K562 (cell line): ENCODE measurements around the gene NAA40. TPM values are rescaled to one million over a fixed set of nuclear protein-coding genes. Genes with fewer than 3 reads are reported as not detected.

ENCODE experiments used
- GTF2F1 ChIP-seq: IDR thresholded peaks from 2 replicates; pipeline ENCODE4 v1.6.1; 2011; ENCODE audit warnings: low read depth, low read length, improper control_type of control experiment
- HMGN3 ChIP-seq: IDR thresholded peaks from 2 replicates; pipeline ENCODE4 v1.6.1; 2011; ENCODE audit warnings: borderline replicate concordance, low read depth, mild to moderate bottlenecking, mixed read lengths, low read length; ENCODE audit not compliant: insufficient read length; ENCODE audit errors: extremely low read depth
- MAX ChIP-seq: sonication (generic); formaldehyde crosslinking; IDR thresholded peaks from 2 replicates; pipeline ENCODE4 v1.9.0; 2022; ENCODE audit warnings: mild to moderate bottlenecking, missing genetic modification reagents
- MBD2 ChIP-seq: sonication (generic); IDR thresholded peaks from 2 replicates; pipeline ENCODE4 v1.6.1; 2016; ENCODE audit warnings: low read depth, borderline replicate concordance
- MLLT1 ChIP-seq, 2 experiments: fragments of 450-650 bp; IDR thresholded peaks; 2 replicates each; pipeline ENCODE4 v1.6.1; 2016
- MTA3 ChIP-seq: fragments of 450-650 bp; formaldehyde crosslinking; IDR thresholded peaks from 2 replicates; pipeline ENCODE4 v1.6.1; 2017; ENCODE audit warnings: mild to moderate bottlenecking, borderline replicate concordance
- NEUROD1 ChIP-seq: fragments of 150-350 bp; IDR thresholded peaks from 2 replicates; pipeline ENCODE4 v1.6.1; 2014; ENCODE audit warnings: borderline replicate concordance, low read length, low read depth; ENCODE audit not compliant: partially characterized antibody
- PKNOX1 ChIP-seq: fragments of 450-650 bp; IDR thresholded peaks from 2 replicates; pipeline ENCODE4 v1.6.1; 2016
- SMAD1 ChIP-seq: fragments of 150-350 bp; IDR thresholded peaks from 2 replicates; pipeline ENCODE4 v1.6.1; 2014; ENCODE audit warnings: low read length, low read depth; ENCODE audit not compliant: partially characterized antibody
- TEAD1 ChIP-seq, 2 experiments: fragments of 450-650 bp in 1 of 2; sonication (generic) in 1 of 2; formaldehyde crosslinking; IDR thresholded peaks; 2 replicates each; pipeline versions ENCODE4 v1.4.0 to v1.8.0; 2020 to 2022; ENCODE audit warnings: mild to moderate bottlenecking in 2 of 2, missing genetic modification reagents in 1 of 2
- U2AF2 ChIP-seq: fragments of 200-400 bp; formaldehyde crosslinking; optimal IDR thresholded peaks from 2 replicates; pipeline ENCODE3; 2017; ENCODE audit warnings: low read depth, mild to moderate bottlenecking, low read length
- ZBTB11 ChIP-seq, 3 experiments: fragments of 200-800 bp in 1 of 3; fragments of 250-450 bp in 1 of 3; fragments of 450-650 bp in 1 of 3; sonication (Bioruptor Pico) in 1 of 3; sonication (Bioruptor generic) in 1 of 3; formaldehyde crosslinking in 1 of 3; IDR thresholded peaks; 2 replicates each; pipeline versions ENCODE4 v1.6.1 to v1.8.0; 2016 to 2022; ENCODE audit warnings: mild to moderate bottlenecking in 2 of 3, missing genetic modification characterization in 2 of 3, missing compliant biosample characterization in 1 of 3, moderate library complexity in 1 of 3
- ZNF395 ChIP-seq: fragments of 200-800 bp; sonication (Bioruptor generic); IDR thresholded peaks from 2 replicates; pipeline ENCODE4 v1.6.1; 2017; ENCODE audit warnings: missing genetic modification characterization, missing compliant biosample characterization
- ZNF431 ChIP-seq: sonication (generic); formaldehyde crosslinking; IDR thresholded peaks from 2 replicates; pipeline ENCODE4 v1.8.0; 2022; ENCODE audit warnings: mild to moderate bottlenecking, missing genetic modification reagents
- ZNF449 ChIP-seq: fragments of 250-450 bp; sonication (Bioruptor Pico); IDR thresholded peaks from 2 replicates; pipeline ENCODE4 v1.8.0; 2022; ENCODE audit warnings: moderate library complexity, mild to moderate bottlenecking, inconsistent platforms
- polyA plus RNA-seq, 8 experiments: library from polyadenylated mRNA; depleted of rRNA in 4 of 8; stranded (reverse) in 5 of 8; unstranded in 3 of 8; fragments of >200 nt; fragmentation: Nextera tagmentation in 2 of 8; fragmentation: Illumina TruSeq in 1 of 8; extraction: Ambion mirVana in 2 of 8; extraction: Trizol in 1 of 8; gene quantifications; 2 replicates each; pipeline versions ENCODE4 v1.2.1 to v1.2.3, GENCODE V29; 2011 to 2014; ENCODE audit warnings: inconsistent platforms in 1 of 8, missing spikeins in 1 of 8
- total RNA-seq, 7 experiments: library from RNA; depleted of rRNA in 6 of 7; stranded (reverse); fragments of >200 nt in 6 of 7; fragmentation: Illumina TruSeq in 2 of 7; extraction: Trizol in 2 of 7; gene quantifications; 2 replicates each; pipeline versions ENCODE4 v1.2.1 to v1.2.3, GENCODE V29; 2011 to 2021; ENCODE audit warnings: low replicate concordance in 1 of 7

Gene NAA40
- total and polyA plus RNA-seq, 9 of the 15 experiments (the other 6 are each of a cell fraction or from before 2014, with no cell fraction given) = 6.2 to 39.0 (median 23.1) TPM

- TF ChIP-seq U2AF2 (no peak), ZNF449 (no peak), TEAD1 (CRISPR knock-in tag; IDR thresholded peaks at IDR 0.05) (peak in 1 of 2 experiments; percentile 70; a peak in 1 of 4 replicates), MTA3 (0 out of 2 replicates have a peak, but pooled peaks have one; percentile 82), ZNF395 (CRISPR knock-in tag) (peak; percentile 69; the same call in 1 of the 2 replicates), MAX (peak; percentile 30; the same call in 1 of the 2 replicates), PKNOX1 (peak; percentile 98), HMGN3 (peak; percentile 17), ZNF431 (peak; percentile 63; the same call in 1 of the 2 replicates), NEUROD1 (peak; percentile 68), SMAD1 (peak; percentile 72), GTF2F1 (no peak; the same call in 1 of the 2 replicates), ZBTB11 (CRISPR knock-in tag; IDR thresholded peaks at IDR 0.05) (peak; percentile 85 to 96 (median 92); a peak in 5 of 6 replicates), MBD2 (peak; percentile 74), MLLT1 (IDR thresholded peaks at IDR 0.05) (peak in 1 of 2 experiments; percentile 44; a peak in 1 of 4 replicates)
Observed at GRCh38 chr11:63974259-63975143, 35.7 kb downstream of the NAA40 start, which contains the start of gene COX8A (continued).
